Inflammatory macrophage treated with lipopolysaccharide for 1 hour (primary cell): ENCODE data around the gene RCOR1.
"Not testable (repeated sequence)": the region's sequence is repeated elsewhere in the genome, so short reads cannot be mapped to it uniquely, and the experiment has no call there.

Experiments used
- DNase-seq, 2 donors: peaks; one replicate each; pipeline ENCODE4 v3.0.0-alpha.2; 2020 to 2022

RCOR1 gene

DNA sequence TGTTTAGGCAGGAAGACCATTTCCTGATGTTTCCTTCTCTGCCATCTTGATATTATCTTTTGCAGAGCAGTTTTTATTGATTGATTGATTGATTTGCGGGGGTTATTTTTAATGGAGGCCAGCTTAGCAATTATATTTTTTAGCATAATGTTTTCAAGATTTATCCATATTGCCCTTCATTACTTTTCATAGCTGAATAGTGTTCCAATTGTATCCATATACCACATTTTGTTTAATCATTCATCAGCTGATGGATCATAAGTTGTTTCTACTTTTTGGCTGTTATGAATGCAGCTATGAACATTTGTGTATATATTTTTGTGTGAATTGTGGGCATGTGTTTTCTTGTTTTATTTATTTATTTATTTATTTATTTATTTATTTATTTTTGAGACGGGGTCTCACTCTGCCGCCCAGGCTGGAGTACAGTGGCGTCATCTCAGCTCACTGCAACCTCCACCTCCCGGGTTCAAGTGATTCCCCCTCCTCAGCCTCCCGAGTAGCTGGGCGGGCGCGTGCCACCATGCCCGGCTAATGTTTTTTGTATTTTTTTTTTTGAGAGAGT, 20.9 kb upstream of the RCOR1 start:
- no peak for DNase-seq

DNA sequence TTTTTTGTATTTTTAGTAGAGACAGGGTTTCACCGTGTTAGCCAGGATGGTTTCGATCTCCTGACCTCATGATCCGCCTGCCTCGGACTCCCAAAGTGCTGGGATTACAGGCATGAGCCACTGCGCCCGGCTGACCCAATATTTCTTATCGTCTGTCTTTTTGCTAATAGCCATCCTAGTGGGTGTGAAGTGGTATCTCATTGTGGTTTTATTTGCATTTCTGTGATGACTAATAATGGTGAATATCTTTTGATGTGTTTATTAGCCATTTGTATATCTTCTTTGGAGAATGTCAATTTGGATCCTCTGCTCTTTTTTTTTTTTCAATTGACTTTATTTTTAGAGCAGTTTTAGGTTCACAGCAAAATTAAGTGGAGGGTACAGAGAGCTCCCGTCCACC, 19.3 kb upstream of the RCOR1 start:
- not testable (repeated sequence) for DNase-seq

DNA sequence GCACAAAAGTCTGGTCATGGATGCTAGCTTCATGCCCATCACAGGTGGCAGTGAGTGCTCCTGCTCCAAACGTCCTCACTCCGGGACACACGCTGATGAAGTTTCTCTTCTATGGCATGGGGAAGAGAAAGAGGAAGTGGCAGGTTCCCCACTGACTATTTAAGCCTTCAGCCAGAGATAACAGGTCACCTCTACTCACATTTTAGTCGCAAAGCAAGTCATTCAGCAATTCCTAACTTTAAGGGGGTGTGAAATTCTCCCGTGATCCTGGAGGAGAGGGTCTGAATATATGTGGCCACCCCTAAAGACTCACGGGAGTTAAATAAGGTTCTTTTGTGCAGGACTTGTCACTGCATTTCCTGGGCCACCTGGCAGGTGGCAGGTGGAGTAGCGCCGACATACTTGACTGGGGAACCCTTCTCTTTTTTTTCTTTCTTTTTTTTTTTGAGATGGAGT, 18.8 kb upstream of the RCOR1 start:
- DNase-seq: peak in 1 of 2 donors; percentile 23

DNA sequence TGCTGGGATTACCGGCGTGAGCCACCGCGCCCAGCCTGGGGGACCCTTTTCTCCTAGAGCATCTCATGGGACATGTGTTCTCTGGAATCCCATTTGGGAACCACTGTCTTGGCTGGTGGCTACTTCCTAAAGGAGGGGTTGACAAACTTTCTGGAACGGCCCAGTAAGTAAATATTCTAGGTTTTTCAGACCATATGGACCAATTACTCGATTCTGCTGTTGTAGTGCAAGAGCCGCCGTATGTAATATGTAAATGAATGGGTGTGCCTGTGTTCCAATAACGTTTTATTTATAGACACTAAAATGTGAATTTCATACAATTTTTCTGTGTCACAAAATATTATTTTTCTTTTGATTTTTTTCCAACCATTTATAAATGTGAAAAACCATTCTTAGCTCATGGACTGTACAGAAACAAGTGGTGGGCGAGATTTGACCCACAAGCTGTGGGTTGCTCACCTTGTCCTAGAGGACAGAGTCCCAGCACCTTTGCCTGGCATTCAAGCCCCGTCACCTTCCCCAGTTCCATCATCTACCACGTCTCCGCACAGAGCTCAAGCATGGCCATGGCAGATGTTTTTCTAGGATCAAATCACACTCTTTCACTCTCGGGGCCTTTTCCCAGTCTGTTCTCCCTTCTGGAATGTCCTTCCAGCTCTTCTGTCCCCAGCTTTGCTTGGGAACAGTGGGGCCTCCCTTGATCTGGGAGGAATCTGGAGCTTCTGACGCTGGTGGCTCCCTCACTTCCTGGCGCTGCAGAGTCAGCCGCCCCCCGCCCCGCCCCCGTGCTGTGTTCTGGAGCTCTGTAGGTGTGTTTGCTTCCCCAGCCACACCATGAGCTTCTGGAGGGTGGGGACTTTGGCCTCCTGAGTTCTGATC, 17.9 kb upstream of the RCOR1 start:
- DNase-seq: no peak

DNA sequence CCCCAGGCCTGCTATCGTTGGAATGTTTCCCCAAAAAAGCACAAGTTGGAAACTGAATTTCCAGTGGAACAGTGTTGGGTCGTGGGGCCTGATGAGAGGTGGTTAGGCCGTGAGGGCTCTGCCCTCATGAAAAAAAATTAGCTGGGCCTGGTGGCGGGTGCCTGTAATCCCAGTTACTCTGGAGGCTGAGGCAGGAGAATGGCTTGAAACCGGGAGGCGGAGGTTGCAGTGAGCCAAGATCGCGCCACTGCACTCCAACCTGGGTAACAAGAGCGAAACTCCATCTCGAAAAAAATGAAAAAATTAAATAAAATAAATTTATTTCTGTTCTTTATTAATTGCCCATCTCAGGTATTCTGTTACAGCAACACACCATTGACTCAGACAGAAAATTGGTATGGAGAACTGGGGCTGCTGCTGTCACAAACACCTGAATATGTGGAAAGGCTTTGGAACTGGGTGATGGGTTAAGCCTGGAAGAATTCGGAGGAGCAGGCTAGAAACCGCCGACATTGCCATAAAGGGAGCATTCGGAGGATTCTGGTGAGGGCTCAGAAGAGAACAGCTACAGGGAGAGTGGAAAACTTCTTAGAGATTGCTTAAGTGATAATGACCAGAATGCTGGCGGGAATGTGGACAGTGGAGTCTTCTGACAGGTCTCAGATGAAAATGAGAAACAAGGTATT, 17.1 kb upstream of the RCOR1 start:
- DNase-seq: no peak

DNA sequence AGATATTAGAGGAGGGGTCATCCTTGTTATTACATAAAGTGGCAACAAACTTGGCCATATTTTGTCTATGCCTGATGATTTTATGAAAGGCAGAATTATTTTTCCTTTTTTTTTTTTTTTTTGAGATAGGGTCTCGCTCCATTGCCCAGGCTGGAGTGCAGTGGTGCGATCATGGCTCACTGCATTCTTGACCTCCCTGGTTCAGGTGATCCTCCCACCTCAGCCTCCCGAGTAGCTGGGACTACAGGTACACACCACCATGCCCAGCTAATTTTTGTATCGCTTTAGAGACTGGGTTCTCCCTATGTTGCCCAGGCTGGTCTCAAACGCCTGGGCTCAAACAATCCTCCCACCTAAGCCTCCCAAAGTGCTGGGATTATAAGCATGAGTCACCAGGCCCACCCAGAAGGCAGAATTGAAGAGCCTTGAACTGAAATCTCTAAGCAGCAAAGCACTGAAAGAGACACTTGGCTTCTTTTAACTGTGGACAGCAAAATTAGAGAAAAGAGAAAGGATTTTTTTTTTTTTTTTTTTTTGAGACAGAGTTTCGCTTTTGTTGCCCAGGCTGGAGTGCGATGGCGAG, 16.5 kb upstream of the RCOR1 start:
- not testable (repeated sequence) for DNase-seq

DNA sequence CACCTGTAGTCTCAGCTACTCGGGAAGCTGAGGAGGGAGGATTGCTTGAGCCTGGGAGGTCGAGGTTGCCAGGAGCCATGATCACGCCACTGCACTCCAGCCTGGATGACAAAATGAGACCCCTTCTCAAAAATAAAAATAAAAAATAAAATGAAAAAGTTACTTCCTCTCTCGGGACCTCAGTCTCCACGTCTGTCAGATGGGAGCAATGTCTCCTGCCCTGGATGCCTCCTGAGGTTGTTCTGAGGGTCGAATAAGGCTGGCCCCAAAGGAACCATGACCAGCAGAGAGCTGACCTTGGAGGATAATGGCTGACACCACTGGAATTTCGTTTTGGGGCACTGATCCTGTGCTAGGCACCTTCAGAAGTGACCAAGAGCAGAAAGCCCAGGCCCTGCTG, 13.6 kb upstream of the RCOR1 start:
- no peak for DNase-seq

DNA sequence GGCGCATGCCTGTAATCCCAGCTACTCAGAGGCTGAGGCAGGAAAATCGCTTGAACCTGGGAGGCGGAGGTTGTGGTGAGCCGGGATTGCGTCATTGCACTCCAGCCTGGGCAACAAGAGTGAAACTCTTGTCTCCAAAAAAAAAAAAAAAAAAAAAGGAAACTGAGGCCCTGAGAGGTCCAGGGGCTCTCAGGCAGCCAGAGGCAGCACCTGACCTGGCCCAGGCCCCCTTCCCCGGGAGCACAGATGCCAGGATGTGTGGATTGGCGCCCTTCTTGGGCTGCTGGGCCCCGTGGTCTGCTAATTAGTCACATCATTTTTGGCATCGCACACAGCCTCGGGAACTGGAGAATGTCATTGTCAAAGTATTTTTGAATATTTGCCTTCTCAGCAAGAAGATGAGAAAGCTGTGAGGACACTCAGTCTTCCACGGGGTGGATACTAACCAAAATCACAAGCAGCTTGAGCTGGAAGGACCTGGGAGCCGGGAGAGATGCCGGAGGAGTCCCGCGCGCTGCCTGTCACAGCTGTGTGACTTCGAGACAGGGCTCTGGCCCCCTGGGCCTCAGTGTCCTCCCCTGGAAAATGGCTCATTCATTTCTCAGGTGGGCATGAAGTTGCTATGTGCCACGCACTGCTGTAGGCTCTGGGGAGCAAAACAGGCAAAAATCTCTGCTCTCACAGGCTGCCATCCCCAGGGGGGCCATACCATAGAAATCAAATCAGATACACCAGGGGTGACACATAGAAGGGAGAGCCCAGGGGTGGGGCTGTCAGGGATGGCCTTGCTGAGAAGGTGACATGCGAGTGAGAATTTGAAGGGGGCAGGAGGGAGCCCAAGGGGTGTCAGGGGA, 12.5 kb upstream of the RCOR1 start:
- DNase-seq: no peak

DNA sequence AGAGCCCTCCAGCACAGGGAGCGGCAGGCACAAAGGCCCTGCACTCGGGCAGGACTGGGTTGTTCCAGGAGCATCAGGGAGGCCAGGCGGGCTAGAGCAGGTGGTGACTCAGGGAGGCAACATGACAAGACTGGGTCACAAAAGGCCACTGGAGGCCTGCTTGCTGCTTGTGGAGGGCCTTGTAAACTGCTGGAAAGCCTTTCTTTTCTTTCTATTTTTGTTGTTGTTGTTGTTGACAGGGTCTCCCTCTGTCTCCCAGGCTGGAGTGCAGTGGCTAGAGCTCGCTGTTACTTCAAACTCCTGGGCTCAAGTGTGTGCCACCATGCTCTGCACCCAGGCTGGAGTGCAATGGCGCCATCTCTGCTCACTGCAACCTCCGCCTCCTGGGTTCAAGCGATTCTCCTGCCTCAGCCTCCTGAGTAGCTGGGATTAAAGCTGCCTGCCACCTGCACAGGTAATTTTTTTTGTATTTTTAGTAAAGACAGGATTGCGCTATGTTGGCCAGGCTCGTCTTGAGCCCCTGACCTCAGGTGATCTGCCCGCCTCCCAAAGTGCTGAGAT, 11.8 kb upstream of the RCOR1 start:
- DNase-seq: no peak

DNA sequence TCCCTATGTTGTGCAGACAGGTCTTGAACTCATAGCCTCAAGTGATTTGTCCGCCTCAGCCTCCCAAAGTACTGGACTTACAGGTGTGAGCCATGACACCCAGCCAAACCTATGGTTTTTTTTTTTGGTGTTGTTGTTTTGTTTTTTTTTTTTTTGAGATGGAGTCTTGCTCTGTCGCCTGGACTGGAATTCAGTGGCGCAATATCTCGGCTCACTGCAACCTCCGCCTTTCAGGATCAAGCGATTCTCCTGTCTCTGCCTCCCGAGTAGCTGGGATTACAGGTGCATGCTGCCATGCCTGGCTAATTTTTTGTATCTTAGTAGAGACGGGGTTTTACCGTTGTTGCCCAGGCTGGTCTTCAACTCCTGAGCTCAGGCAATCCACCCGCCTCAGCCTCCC, 11.3 kb upstream of the RCOR1 start:
- no peak for DNase-seq

DNA sequence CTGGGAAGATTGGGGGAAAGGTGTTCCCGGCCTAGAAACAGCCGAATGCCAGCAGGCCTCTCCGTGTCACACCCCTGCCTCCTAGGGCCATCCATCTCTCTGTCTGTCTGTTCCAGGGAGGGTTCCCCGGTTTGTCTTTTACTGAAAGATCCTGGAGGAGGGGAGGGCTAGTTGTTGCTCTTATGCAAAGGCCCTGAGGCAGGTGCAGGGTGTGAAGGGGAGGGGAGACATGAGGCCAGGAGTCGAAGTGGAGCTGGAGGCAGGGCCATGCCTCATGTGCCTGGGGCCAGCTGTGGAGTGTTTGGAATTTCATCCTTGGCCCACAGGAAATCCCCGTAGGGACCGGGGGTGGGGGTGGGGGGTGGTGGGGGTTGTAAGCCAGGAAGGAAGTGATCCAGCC, 8.7 kb upstream of the RCOR1 start:
- no peak for DNase-seq

DNA sequence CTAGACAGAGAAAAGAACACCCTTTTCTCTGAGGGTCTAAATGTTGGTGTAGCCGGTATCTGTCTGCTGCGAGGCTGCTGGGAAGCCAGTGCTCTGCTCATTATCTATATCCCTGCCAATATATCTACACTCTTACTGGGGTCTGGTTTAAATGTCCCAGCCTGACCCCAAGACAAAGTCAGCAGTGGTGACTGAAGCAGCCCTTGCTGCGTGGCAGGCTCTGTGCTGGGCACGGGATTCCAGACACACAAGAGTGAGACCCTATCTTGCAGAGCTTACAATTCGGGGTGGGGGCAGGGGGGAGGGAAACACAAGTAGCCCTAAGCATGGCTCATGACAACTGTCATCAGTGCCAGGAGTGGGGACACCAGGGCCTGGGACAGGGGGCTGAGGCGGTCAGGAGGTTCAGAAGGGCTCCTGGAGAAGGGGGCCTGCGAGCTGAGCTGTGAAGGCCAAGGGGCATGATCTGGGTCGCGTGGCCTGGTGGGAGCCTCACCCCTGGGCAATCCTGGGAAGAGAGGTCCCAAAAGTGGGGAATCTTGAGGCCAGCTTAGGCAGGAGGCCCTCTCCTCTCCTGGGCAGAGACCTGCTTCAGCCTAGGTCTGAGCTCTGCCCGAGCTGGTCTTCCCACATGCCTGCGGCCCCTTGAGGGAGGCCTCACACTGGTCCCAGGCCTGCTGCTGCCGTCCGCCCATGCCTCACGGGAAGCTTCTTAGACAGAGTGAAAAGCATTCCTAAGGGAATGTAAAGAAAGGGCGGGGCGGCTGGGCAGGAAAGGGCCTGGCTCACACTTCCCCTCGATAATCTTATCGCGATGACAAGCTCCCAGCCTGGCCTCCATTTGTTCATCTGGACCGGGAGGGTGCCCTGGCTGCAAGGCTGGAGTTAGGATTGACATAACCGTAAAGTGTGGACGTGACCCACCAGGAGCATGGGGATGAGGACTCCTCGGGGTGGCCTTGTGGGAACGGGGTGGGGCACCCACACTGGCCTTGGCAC, 7.3 kb upstream of the RCOR1 start:
- no peak for DNase-seq

DNA sequence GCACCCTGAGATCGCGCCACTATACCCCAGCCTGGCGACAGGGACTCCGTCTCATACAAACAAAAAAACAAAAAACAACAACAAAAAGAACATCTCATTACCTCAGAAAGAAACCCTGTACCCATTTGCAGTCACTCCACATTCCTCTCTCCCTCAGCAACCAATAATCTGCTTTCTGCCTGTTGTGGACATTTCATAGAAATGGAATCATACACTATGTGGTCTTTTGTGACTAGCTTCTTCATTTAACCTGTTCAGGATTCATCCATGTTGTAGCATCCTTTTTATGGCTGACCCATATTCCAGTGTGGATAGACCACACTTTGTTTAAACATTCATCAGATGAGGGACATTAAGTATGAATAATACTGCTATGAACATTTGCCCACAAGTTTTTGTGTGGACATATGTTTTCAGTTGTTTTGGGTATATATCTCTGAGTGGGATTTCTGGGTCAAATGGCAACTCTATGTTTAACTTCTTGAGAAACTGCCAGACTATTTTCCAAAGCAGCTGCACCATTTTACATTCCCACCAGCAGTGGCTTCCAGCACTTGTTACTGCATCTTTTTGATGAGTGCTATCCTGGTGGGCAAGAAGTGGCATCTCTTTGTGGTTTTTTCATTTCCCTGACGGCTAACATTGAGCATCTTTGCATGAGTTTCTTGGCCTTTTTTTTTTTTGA, 5.9 kb upstream of the RCOR1 start:
- no peak for DNase-seq

DNA sequence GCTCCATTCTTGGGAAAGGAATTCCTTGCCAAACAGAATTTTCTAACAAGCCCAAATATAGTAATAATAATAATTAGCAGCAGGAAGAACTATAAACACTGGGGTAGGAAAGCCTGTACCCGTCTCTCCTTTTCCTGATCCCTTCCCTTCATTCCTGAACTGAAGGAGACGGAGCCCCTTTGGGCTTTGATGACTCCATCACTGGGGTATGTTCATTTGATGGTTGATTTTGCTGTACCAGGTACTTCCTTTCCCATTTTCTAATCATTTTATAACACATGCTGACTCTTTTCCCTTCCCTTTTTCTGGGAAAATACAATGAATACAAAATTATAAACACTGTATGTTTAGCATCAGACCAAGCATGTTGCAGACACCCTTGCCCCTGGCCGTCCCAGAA, 3.6 kb upstream of the RCOR1 start:
- no peak for DNase-seq

DNA sequence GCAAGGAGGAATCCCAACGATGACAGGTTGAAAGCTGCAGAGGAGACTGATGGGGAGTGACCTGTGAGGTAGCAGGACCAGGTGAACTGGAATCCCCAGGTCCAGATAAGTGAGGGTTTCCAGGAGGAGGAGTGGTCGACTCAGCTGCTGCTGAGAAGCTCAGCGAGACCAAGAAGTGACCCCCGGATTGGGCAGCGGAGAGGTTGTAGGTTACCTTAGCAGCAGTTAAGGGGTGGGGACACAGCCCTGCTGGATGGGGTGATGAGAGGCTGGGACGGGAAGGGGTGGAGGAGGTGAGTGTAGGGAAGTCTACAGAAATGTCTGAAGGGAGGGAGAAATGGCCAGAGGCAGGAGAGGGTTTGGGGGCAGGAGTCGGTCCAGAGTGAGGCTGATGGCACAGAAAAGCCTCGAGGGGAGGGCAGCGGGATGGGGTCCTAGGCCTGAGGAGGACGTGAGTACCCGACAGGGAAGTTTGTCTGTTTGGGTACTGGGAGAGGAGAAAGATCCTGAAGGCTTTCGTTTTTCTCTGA, 2.6 kb upstream of the RCOR1 start:
- no peak for DNase-seq

DNA sequence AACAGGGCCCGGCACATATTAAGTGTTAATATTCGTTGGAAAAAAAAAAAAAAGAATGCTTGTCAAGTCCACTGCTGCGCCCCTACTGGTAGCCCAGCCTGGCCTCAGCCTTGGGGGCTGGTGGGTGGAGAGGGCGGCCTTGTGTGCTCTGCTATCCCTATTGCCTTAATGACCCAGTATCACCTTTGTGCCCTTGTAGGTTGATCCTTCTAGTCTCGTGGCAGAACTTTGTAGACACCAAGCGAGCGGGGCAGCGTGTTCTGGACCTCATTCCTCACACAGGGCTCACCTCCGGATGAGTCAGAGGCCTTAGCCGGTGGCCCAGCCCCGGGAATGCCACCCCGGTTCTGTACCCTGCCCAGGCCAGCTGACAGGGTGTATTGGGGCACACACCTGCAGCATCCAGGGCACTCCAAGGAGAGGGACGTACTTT, 1.8 kb upstream of the RCOR1 start:
- peak; percentile 20 to 39 for DNase-seq

DNA sequence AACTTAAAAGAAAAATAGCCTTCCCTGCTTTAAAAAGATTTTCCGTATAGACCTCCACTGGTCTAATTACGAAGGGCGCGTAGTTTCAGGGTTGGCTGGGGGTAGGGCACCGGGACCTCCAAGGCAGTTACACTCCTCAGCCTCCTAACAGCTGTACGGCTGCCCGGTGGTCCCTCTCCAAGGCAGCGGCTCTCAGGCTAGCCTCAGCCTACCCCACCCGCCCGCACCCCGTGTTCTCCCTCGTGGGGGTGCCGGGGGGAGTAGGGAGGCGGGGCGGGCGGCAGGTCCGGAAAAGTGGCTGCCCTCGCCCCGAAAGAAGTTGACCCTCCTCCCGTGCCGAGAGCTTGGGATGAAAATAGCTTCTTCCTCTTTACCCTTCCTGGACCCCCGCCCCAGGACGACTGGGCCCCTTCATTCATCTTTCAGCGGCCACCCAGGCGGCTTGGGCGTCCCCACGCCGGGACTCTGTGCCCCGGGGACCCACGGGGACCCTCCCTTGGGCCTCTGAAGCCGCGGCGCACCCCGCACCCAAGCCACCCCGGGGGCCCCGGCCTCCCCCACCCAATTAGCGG, 991 bp upstream of the RCOR1 start:
- peak; percentile 14 to 38 for DNase-seq

DNA sequence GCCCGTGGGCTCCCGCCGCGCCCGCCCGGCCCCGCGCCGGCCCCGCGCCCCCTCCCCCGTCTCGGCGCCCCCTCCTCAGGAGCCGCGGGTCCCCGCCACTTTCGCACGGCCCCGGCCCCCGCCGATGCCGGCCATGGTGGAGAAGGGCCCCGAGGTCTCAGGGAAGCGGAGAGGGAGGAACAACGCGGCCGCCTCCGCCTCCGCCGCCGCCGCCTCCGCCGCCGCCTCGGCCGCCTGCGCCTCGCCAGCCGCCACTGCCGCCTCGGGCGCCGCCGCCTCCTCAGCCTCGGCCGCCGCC, 263 bp downstream of the RCOR1 start:
- no peak for DNase-seq

DNA sequence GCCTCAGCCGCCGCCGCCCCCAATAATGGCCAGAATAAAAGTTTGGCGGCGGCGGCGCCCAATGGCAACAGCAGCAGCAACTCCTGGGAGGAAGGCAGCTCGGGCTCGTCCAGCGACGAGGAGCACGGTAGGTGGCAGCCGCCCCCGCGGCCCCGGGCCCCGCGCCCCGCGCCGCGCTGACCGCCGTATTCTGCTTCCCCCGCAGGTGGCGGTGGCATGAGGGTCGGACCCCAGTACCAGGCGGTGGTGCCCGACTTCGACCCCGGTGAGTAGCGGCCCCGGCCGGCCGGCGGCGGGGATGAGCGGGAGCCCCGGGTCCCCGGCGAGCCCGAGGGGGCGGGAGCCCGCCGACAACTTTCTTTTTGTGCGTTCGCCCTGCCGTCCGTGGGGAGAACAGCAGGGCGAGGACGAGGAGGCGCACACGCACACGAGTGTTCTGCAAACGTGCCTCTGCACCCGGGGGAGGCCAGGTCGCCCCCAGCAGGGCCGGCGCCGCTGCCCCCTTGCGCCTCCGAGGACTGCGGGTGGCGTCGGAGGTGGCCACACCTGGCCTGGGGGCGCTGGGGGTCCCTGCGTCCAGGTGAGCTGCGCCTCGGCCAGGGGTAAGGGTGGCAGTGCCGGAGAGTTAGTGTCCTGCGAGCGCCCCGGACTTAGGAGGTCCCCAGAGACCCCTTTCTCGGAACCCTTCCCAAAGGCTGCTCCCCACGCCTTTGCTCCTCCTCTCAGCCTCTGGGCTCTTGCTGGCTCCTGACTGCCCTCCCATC, 794 bp downstream of the RCOR1 start:
- peak; percentile 37 to 48 for DNase-seq
